GM12864 (cell line): Measurements from ENCODE around the gene PSMB7.

ENCODE experiments used
- DNase-seq: peaks from one replicate; pipeline ENCODE4 v3.0.0-alpha.2; 2011; ENCODE audit warnings: low read depth
- H3K4me3 ChIP-seq: 2 replicates; pipeline ENCODE4 v1.5.1; 2011; ENCODE audit warnings: mild to moderate bottlenecking, low read depth, low read length, control low read depth
- CTCF ChIP-seq: IDR thresholded peaks from 2 replicates; pipeline ENCODE4 v1.5.1; 2011; ENCODE audit warnings: low read depth, mild to moderate bottlenecking, moderate library complexity, low read length, control low read depth, inconsistent platforms; ENCODE audit errors: missing control alignments

The PSMB7 gene

GRCh38 chr9:124415102-124415851 lies at the start of gene PSMB7:
Gene PSMB7, minus strand, starts transcription at chr9:124415442. Its CDS starts 17 bp downstream, at chr9:124415425.
- peak within 1 kb of the TSS; percentile 90 for H3K4me3 ChIP-seq
- DNase-seq: peak; percentile 93
- TF ChIP-seq CTCF: peak; percentile 87

GRCh38 chr9:124462739-124463138 lies 47.5 kb upstream of the PSMB7 start:
- TF ChIP-seq CTCF: no peak
- no peak overlapping the region for H3K4me3 ChIP-seq
- DNase-seq: no peak

- no peak overlapping the region for H3K4me3 ChIP-seq
- no peak for DNase-seq
- TF ChIP-seq CTCF: no peak
Observed at GRCh38 chr9:124458441-124458840, 43.2 kb upstream of the PSMB7 start.

- no peak for DNase-seq
- H3K4me3 ChIP-seq: no peak overlapping the region
- TF ChIP-seq CTCF: peak; percentile 5
Observed at GRCh38 chr9:124457887-124458431, 42.7 kb upstream of the PSMB7 start.

- no peak for DNase-seq
- no peak overlapping the region for H3K4me3 ChIP-seq
- TF ChIP-seq CTCF: no peak
Observed at GRCh38 chr9:124457079-124457886, 42.0 kb upstream of the PSMB7 start.

- no peak overlapping the region for H3K4me3 ChIP-seq
- TF ChIP-seq CTCF: no peak
- no peak for DNase-seq
Observed at GRCh38 chr9:124456341-124457078, 41.3 kb upstream of the PSMB7 start.
